HG03457 (cell line): ENCODE data around the gene CBARP.

Source experiments
- ATAC-seq: cut with Tn5 transposase; IDR thresholded peaks from one replicate; pipeline ENCODE4 v1.9.1; 2021; ENCODE audit warnings: moderate number of reproducible peaks; ENCODE audit not compliant: unreplicated experiment

Gene CBARP

DNA sequence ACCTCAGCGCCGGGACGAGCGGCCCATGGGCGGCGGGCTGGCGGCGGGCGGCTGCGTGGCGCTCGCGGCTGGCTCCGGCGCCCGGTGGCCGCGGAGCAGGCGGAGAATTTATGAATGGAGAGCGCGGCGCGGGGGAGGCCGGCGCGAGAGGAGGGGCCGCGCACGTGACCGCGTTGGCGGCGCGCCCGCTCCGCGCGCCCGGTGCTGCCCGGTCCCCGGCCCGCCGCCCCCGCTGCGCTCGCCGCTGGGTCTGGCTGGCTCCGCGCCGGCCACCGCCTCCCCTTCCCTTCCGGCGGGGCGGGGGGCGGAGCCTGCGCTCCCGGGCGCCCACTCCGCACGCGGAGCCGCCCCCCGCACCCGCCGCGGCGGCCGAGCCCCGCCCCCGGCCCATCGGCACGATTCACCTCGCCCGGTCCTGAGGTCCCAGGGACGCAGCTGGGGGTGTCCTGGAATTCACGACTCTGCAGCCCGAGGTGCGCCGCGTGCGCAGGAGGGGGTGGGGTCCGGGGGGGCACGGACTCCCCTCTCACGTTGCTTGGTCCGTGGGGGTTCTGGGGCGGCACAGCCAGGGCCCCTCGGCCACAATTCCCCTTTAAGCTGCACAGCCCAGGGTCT is at the start of gene CBARP:
CBARP (minus strand) TSS at position 252 of the 615 bp plus-strand sequence. CDS start 1,905 bp downstream, outside the sequence.
- ATAC-seq = no peak

DNA sequence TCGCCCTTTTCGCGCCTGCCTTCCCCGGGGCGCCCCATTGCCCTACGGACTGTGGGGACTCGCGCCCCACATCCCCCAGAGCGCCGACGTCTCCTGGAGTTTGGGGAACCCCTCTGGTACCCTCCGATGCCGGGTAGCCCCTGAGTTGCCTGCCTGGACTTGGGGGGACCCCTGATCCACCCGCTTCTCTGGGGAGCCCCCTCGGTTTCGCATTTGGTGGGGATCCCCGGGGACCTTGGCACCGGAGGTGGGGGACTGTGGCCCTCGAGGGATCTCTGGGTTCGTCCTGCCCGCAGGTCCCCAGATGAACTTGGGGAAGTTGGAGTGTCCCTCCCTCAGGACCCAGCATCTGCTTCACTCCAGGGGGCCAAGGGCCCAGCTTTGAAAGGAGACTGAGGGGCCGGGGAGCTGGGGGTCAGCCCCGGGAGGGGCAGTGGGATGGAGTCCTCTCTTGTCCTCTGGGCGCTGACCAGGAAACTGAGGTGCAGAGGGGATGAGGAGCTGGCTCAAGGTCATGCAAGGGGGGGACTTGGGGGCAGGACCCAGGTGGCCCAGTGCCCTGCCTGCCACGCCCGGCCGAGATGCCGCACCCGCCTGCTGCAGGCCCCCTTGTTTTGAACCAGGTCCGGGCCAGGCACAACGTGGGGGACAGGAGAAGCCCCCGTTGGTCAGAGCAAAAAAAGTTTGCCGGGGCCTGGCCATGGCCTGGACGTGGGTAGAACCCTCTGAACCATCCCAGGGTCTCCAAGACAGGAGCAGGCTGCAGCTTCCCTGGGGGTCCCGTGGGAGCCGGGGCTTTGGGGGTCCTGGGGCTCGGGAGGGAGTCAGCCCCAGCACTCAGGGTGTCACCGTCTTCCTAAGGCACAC is 48.9 kb upstream of the CBARP start:
- ATAC-seq = no peak

DNA sequence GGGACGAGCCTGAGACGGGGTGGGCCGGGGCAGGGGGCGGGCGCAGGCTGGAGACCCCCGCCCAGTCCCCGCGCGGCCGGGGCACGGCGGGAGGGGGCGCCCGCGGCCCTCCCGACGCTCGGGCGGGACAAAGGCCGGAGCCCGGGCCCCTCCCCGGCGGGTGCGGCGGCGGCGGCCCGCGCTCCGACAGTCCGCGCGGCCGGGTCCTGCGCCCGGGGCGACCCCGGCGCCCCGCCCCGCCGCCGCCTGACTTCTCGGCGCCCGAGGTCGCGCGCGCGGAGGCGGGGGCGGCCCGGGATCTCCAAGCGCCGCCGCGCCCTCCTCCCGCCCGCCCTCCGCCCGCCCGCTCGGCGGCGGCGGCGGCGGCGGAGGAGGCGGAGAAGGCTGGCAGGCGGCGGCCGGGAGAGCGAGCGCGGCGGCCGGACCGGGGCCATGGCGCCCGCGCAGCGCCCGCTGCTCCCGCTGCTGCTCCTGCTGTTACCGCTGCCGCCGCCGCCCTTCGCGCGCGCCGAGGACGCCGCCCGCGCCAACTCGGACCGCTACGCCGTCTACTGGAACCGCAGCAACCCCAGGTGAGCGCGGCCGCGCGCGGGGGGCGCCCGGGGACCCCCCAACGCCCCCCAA is 48.0 kb upstream of the CBARP start, which contains the start of gene EFNA2:
EFNA2 (plus strand) TSS at position 137 of the 624 bp plus-strand sequence; CDS start at position 433, 296 bp downstream.
- no peak for ATAC-seq

GRCh38 chr19:1284979-1285736 is 47.4 kb upstream of the CBARP start:
- ATAC-seq = no peak

DNA sequence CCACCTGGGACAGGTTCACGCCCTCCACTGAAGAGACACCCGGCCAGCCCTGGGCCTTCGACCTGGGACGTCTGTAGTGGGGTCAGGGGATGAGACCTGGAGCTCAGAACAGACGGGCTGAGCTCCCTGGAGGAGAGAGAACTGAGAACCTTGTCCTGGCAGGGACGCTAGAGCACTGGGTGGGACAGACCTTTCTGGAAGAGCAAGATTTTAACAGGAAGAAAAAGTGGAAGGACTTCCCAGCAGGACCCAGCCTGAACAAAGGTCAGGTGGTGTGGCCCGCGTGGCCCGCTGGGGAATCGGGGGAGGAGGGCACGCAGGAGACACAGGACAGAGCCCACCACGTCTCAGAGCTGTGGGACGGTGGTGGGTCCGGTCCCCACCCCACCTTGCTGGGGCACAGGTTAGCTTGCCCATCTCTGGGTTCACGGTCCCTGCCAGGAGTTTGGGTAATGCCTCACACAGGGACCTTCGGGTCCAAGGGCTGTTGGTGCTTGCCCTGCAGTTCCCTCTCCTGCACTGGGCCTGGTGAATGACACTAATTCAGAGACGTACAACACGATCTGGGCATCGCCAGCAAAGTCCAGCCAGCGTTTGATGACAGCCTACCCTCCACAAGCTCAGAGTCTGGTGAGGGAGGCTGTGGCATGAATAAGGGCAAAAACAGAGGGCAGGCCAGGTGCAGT is 46.6 kb upstream of the CBARP start:
- no peak for ATAC-seq

GRCh38 chr19:1283917-1284292 is 46.1 kb upstream of the CBARP start:
- no peak for ATAC-seq

DNA sequence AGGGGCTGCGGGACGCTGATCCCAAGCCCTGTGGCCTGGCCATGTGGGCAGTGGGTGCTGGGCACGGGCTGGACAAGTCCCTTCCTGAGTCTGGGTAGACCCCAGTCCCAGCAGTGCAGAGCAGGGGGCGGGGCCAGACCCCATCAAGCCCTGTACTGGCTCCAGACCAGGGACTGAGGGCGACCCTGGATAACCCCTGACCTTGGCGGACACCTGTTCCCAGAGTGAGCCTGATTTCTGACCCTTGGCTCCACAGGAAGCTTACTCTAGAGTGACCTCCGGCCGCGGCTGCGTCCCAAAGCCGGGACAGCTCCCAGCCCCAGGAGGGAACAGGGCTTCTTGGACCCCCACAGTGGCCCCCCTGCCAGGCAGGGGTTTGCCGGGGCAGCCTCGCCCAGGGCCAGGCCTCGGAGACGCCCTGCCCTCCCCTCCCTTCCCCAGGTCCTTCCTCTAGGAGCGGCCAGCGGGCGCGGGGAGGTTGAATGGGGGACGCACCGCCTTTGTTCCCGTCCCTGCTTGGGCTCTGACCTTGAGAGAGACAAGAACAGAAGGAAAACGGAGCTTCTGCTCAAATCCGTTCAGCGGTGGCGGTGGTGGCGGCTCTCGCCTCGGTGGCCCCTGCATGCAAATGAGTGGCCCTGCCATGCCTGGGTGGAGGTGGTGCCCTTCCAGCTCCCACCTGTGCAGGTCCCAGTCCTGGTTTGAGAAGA is 45.6 kb upstream of the CBARP start:
- ATAC-seq = no peak

DNA sequence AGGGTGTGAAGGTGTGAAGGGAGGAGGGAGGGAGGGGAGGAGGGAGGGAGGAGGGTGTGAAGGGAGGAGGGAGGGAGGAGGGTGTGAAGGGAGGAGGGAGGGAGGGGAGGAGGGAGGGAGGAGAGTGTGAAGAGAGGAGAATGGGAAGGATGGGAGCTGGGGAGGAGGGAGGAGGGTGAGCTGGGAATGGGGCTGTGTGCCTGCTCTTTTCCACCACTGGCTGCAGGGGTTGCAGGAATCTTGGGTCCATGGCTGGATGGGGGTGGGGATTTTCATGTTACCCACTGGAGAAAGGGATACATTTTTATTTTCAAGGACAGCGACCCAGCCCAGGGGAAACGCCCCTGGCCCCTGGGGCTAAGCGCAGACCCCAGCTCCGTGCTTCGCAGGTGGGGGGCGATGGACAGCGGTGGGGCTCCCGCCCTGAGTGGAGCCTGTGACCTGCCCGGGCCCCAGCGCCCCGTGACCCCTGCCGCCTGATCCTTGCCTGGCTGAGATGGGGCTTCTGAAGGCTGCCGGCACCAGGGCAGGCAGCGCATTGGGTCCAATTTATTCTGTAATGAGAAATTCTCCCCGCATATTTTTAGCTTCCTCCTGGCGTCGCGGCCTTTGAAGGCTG is 44.9 kb upstream of the CBARP start:
- ATAC-seq = no peak

- no peak for ATAC-seq
Observed at GRCh38 chr19:1281569-1282287, 43.9 kb upstream of the CBARP start.

- ATAC-seq = no peak
Observed at GRCh38 chr19:1280636-1281568, 43.1 kb upstream of the CBARP start.

DNA sequence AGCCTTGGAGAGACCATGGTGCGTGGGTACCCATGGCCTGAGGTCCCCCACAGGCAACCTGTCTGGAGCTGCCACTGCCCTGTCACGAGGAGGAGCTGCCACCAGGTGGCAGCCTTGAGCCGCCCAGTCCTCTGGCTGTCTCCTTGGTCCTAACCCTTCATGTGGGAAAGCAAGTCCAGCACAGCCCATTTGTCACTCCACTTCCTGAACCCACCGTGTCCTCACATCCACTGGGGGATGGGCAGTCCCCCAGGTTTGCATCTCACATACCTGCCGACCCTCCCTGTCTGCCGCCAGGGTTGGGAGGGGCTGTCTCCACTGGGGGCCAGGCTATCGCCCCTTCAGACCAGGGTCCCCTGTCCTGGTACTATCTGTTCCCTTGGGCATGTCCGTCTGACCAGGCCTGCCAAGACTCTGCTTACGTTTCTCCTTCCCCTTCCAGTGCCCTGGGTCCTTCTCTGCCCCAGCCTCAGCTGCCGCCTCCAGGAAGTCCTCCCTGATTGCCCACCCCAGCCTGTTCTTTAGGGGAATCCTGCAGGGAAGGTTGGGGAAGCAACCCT is 42.1 kb upstream of the CBARP start:
- no peak for ATAC-seq

DNA sequence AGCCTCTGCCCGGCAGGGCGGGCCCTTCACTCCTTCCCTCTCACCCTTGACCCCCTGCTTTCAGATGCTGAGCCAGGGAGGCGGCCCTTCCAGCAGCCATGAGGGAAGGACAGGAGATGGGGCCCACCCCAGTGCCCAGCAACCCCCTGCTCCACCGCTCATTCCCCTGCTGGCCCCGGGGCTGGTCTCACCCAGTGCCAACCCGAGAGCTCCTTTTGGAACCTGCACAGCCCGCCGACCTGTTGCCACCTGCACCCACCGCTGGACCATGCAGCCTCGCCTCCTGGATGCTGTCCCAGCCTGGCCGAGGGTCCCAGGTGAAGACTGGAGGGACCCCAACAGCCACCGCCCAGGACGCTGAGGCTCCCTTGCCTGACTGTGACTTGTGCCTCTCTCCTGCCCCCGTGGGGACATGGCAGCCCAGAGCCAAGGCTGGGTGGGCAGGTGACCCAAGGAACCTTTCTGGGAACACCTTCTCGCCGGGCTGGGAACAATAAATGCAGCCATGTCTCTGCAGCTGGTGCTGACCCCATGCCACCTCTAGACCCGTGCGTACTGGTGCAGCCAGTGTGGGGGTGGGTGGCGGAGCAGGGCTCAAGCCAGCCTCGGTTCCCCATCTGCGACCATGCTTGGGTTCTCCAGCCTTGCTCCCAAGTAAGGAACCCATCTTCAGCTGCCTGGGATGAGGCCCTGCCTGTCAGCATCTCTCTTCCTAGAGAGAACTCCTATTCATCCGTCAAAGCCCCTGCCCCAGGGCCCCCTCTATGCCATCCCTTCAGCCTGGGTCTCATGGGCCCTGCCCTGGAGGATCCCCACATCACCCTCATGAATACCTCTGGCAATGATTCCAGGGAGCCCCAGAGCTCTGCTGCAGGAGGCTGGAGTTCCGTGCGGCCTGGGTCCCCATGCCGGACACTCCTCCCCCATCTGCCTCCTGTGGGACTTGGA is 41.2 kb upstream of the CBARP start:
- ATAC-seq = no peak

DNA sequence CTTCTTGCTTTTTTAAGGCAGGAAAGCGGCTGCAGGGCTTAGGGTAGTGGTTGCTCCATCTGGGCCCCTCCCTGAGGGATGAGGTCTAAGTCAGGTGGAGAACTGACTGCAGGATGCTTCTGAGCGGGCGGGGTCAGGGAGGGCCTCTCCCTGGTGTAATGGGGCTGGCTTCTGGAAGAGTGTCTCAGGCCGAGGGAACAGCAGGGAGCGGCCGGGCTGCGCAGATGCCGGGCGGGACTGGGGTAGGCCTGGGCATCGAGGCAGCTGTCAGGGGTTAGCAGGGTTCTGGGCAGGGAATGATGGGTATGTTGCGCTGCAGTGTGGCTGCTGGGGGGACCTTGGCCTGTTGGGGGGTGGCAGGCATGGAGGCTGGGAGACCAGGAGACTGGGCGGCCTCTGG is 40.3 kb upstream of the CBARP start:
- no peak for ATAC-seq

GRCh38 chr19:1277061-1277460 is 39.3 kb upstream of the CBARP start:
- no peak for ATAC-seq

- ATAC-seq = no peak
Observed at GRCh38 chr19:1276628-1277022, 38.8 kb upstream of the CBARP start.

DNA sequence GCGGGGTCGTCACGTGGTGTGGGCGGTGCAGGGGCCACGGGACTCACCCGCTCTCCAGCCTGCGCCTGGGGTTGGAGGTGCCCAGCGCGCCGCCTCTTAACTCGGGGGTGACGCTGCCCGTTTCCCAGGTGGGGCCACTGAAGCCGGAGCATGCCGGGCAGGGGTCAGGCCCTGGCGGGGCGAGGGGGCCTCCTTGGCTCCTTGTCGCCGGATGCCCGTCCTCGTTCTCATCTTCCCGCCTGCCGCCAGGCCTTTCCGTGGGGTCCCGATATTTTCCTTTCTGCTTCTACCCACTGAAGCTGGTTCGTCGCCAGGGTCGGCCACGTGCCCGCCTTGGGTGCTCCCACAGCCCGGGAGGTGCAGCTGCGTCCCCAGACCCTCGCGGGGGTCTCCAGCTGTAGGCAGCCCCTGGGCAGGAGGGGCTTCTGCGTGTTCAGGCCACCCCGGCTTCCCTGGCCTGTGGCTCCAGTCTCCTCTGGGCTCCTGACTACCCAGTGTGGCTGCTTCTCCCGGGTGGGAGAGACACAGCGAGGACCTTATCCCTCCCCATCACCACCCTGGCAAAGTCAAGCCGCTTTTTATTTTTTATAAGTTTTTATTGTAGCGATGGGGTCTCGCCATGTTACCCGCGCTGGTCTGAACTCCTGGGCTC is 38.3 kb upstream of the CBARP start:
- ATAC-seq = no peak
